Pons (tissue), 1 donor: ENCODE results near the gene NRROS.

Experiments used
- DNase-seq: peaks from one replicate; pipeline ENCODE4 v3.0.0-alpha.2; 2016; ENCODE audit warnings: low spot score

NRROS gene

GRCh38 chr3:196686436-196686835 is 46.9 kb downstream of the NRROS start:
- no peak for DNase-seq

GRCh38 chr3:196688349-196688748 is 48.9 kb downstream of the NRROS start:
- peak; percentile 71 for DNase-seq

GRCh38 chr3:196689941-196690660 is 50.6 kb downstream of the NRROS start:
- DNase-seq: no peak

GRCh38 chr3:196691386-196691785 is 51.9 kb downstream of the NRROS start:
- no peak for DNase-seq

- no peak for DNase-seq
Measured at GRCh38 chr3:196694202-196694638, 54.7 kb downstream of the NRROS start.

GRCh38 chr3:196694941-196695848 is 55.7 kb downstream of the NRROS start:
- DNase-seq: no peak

- DNase-seq: no peak
Measured at GRCh38 chr3:196695849-196696226, 56.3 kb downstream of the NRROS start.

GRCh38 chr3:196697270-196697669 is 57.8 kb downstream of the NRROS start:
- DNase-seq: no peak

- no peak for DNase-seq
Measured at GRCh38 chr3:196699749-196700148, 60.3 kb downstream of the NRROS start.

GRCh38 chr3:196700801-196701200 is 61.3 kb downstream of the NRROS start:
- DNase-seq: no peak

- no peak for DNase-seq
Measured at GRCh38 chr3:196706327-196706726, 66.8 kb downstream of the NRROS start.

GRCh38 chr3:196706731-196707130 is 67.2 kb downstream of the NRROS start:
- DNase-seq: no peak

- no peak for DNase-seq
Measured at GRCh38 chr3:196707566-196707965, 68.1 kb downstream of the NRROS start.

- no peak for DNase-seq
Measured at GRCh38 chr3:196708467-196708866, 69.0 kb downstream of the NRROS start.
